Stimulated activated CD4-positive, alpha-beta T cell treated with anti-CD3 and anti-CD28 coated beads, Interleukin-2, amount 100 ng/mL, for 4 hours (primary cell): Measurements from ENCODE around the gene VTCN1.
"Not testable (repeated sequence)": the region's sequence is repeated elsewhere in the genome, so short reads cannot be mapped to it uniquely, and the experiment has no call there.

Source experiments
- DNase-seq: peaks from one replicate; pipeline ENCODE4 v3.0.0-alpha.2; 2020; ENCODE audit warnings: low read depth

VTCN1 gene, protein sequence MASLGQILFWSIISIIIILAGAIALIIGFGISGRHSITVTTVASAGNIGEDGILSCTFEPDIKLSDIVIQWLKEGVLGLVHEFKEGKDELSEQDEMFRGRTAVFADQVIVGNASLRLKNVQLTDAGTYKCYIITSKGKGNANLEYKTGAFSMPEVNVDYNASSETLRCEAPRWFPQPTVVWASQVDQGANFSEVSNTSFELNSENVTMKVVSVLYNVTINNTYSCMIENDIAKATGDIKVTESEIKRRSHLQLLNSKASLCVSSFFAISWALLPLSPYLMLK

DNA sequence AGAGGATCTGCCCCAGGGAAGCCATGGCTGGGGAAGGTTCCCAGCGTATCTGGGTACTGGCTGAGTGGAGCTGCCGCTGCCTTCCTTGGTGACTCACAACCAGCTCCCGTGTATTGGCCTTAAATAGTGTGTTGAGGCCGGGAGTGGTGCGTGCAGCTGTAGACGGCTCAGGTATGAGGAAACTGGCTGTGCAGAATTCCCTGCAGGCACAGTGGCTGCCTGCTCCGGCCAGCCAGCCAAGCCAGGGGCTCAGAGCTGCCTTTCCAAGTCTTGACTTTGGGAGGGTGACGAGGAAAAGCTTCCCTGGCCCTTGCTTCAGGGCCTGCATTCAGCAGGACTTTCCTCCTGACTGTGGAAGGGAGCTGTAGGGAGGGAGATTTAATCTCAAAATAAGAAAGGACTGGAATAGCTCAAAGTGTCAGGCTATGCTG, at the start of gene VTCN1:
TSS of gene VTCN1 (minus strand) at position 97 of the 431 bp plus-strand sequence. CDS start at position 25, 72 bp downstream.
- no peak for DNase-seq

DNA sequence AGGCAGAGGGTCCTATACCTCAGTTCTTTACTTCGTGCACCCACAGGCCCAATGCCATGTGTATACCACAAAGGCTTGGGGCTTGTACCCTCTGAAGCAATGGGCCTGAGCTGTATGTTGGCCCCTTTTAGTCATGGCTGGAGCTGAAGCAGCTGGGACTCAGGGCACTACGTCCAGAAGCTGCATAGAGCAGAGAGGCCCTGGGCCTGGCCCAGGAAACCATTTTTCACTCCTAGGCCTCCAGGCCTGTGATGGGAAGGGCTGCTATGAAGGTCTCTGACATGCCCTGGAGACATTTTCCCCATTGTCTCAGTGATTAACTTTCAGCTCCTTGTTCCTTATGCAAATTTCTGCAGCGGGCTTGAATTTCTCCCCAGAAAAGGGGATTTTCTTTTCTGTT, 48.1 kb upstream of the VTCN1 start:
- no peak for DNase-seq

- DNase-seq, result not testable (repeated sequence)
These were observed 47.3 kb upstream of the VTCN1 start for GRCh38 chr1:117258075-117258474.

DNA sequence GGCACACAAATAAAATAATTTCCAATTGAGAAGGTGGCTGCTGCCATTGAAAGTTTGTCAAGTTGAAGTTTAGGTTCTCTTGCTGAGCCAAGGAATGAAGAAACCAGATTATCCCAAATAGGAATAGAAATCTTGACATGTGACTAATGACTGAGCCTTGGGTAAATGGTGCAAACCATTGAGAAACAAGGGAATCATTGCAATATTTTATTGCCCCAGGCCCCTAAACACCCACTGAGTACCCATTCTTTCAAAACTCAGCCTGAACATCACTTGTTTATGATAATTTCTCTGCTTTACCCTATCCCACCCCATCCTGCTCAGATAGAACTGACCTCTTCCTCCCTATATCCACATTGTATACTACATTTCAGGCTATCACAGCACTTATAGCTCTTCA, 46.6 kb upstream of the VTCN1 start:
- no peak for DNase-seq

DNA sequence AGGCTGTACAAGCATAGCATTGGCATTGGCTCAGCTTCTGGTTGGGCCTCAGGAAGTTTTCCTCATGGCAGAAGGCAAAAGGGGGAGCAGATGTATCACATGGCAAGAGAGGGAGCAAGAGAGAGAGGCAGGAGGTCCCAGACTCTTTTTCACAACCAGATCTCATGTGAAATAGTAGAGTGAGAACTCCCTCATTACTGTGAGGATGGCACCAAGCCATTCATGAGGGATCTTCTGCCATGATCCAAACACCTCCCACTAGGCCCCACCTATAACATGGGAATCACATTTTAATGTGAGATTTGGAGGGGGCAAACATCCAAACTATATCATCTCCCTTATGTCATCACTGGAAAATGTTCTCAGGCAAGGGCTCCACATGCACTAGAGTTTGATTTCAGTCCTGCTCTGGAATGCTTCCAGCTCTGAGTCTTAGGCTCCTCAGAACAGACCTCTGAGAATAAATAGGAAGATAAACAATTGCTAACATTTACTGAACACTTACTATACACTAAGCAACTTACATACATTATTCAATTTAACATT, 39.4 kb upstream of the VTCN1 start:
- DNase-seq, result no peak

GRCh38 chr1:117244971-117245370, 34.2 kb upstream of the VTCN1 start:
- no peak for DNase-seq

- no peak for DNase-seq
These were observed 33.6 kb upstream of the VTCN1 start for GRCh38 chr1:117244306-117244705.

DNA sequence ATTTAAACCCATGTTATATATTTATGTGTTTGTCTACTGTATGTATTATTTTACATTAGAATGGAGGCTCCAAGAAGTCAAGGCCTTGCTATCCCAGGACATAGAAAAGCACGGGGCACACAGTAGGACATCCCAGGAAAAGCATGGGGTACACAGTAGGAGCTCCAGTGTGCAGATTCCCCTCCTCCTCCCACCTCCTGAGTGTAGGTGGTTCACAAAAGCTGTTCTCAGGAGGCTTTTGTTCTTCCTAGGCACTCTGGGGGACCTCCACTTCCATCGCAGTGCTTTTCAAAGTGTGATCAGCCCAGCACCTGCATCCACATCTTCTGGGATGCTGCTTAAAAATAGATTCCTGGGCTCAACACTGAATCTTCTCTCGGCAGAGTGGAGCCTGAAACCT, 30.8 kb upstream of the VTCN1 start:
- no peak for DNase-seq

DNA sequence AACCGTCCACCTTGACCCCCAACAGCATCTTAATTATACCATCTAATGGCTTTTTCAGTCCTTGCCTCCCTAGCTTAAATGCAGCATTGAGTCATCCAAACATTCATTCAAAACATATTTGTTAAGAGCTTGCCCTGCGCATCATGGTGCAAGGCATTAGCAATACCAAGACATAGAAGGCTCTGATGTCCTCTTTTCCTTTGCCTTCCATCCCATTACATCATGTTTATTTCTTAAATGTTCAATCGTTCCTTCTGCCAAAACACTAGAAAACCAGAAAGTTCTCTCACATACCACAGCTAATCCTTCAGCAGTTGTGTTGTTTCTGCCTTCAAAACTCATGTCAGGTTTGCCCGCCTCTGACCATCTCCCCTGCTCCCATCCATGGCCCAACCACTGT, 29.8 kb upstream of the VTCN1 start:
- no peak for DNase-seq

GRCh38 chr1:117239467-117239866, 28.7 kb upstream of the VTCN1 start:
- no peak for DNase-seq

GRCh38 chr1:117237726-117238381, 27.1 kb upstream of the VTCN1 start:
- DNase-seq, result no peak

GRCh38 chr1:117235863-117236465, 25.2 kb upstream of the VTCN1 start:
- DNase-seq, result no peak

- no peak for DNase-seq
These were observed 21.8 kb upstream of the VTCN1 start for GRCh38 chr1:117232531-117232930.

DNA sequence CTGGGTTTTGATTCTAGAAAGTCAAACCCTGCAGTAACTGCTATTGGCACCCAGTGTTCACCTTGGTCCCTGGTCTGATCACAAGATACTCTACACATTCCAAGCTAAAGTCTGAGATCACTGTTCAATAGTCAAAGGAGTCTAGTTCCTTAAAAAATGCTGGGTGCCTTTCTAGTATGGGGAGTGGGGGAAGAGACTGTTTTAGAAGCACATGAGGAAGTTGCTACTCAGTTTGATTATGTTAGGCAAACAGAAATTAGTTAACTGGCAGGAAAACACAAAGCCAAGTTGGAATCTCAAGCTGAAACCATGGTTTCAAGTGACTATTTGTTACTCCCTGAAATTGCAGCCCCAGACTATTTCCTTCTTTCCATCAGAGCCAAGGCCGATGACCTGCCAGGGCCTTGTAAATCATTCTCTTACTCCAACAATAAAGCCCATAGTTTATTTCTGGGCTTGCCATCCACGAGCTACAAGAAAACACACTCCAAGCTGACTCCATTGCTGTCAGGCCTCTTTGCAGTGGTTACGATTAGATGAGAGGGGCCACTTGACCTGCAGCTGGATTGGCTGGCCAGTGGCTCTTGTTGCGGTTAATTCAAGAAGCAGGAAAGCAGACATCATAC, 21.1 kb upstream of the VTCN1 start:
- DNase-seq, result no peak

DNA sequence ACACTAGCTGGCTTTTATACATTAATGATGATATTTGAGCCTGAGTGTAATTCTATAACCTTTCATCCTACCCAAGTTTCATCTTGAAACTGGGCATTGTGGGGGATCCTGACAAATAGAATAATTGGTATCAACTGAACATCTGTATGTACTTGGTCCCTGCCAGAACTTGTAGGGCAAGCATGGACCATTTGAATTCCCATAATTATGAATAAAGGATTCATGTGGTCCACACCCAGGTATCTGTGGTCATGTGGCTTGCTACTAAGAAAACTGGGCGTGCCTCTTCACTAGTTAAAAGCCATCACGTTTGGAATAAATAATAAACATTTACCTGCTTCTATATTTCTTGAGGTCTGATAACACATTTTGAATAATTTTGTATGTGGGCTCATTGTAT, 20.6 kb upstream of the VTCN1 start:
- DNase-seq, result no peak

DNA sequence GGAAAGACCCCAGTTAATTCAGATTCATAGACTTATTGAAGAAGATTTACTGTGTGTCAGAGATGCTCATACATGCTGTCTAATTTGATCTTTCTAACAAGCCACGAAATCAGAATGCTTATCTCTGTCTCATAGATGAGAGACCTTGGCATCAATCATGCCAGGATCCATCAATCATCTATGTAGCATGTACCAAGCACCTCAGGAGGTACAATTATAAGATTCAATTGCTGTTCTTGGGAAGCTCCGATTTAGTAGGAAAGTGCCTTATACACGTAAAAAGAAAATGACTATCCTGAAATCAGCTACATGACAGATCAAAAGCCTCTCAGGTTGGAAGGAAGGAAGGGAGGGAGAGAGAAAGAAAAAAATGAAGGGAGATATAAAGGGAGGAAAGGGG, 18.5 kb upstream of the VTCN1 start:
- DNase-seq, result no peak

DNA sequence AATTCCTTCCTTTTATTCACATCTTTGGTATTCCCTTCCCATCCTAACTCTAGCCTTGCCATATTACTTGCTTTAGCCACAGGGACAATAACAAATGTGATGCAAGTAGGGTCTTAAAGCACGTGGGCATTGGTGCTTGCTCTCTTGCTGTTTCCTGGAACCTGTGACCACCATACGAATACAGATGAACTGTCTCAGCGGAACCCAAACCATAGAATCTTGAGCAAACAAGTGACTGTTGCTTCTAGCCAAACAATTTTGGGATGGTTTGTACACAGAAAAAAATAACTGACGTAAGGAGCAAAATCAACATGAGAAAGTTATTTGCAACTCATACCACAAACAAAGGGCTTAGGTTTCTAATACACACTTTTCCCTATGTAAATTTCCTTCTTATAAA, 15.2 kb upstream of the VTCN1 start:
- DNase-seq, result no peak

- no peak for DNase-seq
These were observed 6.0 kb upstream of the VTCN1 start for GRCh38 chr1:117216718-117217117.

DNA sequence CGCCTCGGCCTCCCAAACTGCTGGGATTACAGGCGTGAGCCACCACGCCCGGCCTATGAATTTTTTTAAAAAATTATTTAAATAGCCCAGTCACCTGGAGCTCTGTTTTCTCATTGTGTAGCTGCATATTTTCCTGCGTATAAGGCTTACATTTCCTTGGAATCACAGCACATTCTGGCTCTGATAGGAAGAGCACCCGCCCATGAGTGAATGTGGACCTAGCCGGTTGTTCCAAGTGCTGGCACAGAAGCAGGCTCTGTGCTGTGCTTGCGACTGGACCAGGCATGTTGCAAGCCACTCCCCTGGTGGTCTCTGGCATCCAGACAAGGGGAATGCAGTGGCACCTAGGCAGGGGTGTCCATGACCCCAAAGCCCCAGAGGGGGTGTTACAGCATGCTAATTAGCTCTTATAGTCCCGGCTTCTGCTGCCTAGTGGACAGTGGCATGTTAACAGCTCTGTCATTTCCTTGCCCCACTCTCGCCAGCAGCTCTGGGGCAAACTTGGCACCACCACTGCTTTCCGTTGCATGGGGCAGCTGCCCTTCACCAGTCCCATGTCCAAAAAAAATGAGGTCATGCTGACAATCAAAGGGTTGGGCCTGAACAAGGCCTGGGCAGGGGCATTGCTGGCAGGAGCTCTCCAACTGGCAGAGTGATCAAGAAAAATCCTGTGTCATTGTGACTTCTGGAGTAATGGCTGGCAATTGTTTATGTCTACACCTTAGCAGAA, 5.2 kb upstream of the VTCN1 start:
- DNase-seq, result no peak

DNA sequence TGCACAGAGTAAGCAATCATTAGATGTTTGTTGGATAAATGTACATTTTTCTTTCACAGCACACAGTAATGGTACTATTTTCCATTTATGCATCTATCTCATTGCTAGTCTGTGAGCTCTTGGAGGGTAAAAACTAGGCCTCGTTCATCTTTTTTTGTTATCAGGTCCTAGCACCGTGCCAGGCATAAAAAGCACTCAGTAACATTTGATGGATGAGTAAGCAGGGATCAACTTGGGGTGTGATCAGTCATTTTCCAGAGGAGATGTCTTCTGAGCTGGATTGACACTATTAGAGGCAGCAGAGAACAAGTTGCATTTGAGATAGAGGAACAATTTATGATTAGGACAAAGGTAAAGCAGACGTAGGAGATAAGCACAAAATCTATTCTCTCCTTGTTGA, 4.3 kb upstream of the VTCN1 start:
- DNase-seq, result no peak

- no peak for DNase-seq
These were observed 2.3 kb upstream of the VTCN1 start for GRCh38 chr1:117213046-117213445.

DNA sequence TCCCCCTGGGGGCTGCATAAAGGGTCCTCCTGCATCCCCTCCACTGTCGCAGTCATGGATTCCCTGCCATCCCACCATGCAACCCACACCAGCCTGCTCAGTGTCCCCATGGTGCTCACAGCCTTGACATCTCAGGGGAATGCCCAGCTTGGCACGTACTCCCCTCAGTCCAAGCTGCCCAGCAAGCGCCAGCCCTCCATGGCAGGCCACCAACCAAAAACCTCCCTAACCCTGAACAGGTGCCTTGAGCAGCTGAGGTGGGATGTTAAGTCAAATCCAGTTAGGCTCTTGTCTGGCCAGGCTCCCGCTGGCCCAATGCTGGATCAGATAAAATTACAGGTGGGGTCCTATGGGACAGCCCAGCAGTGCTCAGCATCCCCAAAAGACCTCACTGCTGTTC, 341 bp downstream of the VTCN1 start:
- no peak for DNase-seq
